HG02973 (cell line): ENCODE measurements around the gene PLXNA4.

Experiments used
- ATAC-seq: cut with Tn5 transposase; IDR thresholded peaks from one replicate; pipeline ENCODE4 v1.9.1; 2021; ENCODE audit warnings: moderate library complexity; ENCODE audit not compliant: unreplicated experiment

Gene PLXNA4

GRCh38 chr7:132249256-132249971, 326.9 kb downstream of the PLXNA4 start:
- no peak for ATAC-seq

GRCh38 chr7:132248841-132249240, 327.4 kb downstream of the PLXNA4 start:
- ATAC-seq: no peak

- ATAC-seq: no peak
These were observed 328.2 kb downstream of the PLXNA4 start for GRCh38 chr7:132247995-132248618.

- no peak for ATAC-seq
These were observed 329.7 kb downstream of the PLXNA4 start for GRCh38 chr7:132246591-132246990.

- no peak for ATAC-seq
These were observed 330.7 kb downstream of the PLXNA4 start for GRCh38 chr7:132245539-132245938.

- ATAC-seq: no peak
These were observed 331.3 kb downstream of the PLXNA4 start for GRCh38 chr7:132244903-132245480.

- ATAC-seq: no peak
These were observed 332.8 kb downstream of the PLXNA4 start for GRCh38 chr7:132243463-132243862.

- ATAC-seq: no peak
These were observed 333.2 kb downstream of the PLXNA4 start for GRCh38 chr7:132243051-132243450.

GRCh38 chr7:132242192-132242812, 334.0 kb downstream of the PLXNA4 start:
- no peak for ATAC-seq

- no peak for ATAC-seq
These were observed 335.3 kb downstream of the PLXNA4 start for GRCh38 chr7:132240821-132241422.

- ATAC-seq: no peak
These were observed 336.0 kb downstream of the PLXNA4 start for GRCh38 chr7:132240262-132240661.

GRCh38 chr7:132239422-132239994, 336.8 kb downstream of the PLXNA4 start:
- no peak for ATAC-seq

GRCh38 chr7:132234711-132235110, 341.6 kb downstream of the PLXNA4 start:
- no peak for ATAC-seq

- ATAC-seq: no peak
These were observed 343.9 kb downstream of the PLXNA4 start for GRCh38 chr7:132232406-132232805.

- no peak for ATAC-seq
These were observed 345.8 kb downstream of the PLXNA4 start for GRCh38 chr7:132230462-132230861.

- no peak for ATAC-seq
These were observed 348.0 kb downstream of the PLXNA4 start for GRCh38 chr7:132228240-132228639.

- no peak for ATAC-seq
These were observed 349.3 kb downstream of the PLXNA4 start for GRCh38 chr7:132226957-132227290.

- ATAC-seq: no peak
These were observed 350.0 kb downstream of the PLXNA4 start for GRCh38 chr7:132226046-132226956.

GRCh38 chr7:132225216-132226030, 350.8 kb downstream of the PLXNA4 start:
- ATAC-seq: no peak
